Measurements from ENCODE around the gene NPAS3.

NPAS3 gene

DNA sequence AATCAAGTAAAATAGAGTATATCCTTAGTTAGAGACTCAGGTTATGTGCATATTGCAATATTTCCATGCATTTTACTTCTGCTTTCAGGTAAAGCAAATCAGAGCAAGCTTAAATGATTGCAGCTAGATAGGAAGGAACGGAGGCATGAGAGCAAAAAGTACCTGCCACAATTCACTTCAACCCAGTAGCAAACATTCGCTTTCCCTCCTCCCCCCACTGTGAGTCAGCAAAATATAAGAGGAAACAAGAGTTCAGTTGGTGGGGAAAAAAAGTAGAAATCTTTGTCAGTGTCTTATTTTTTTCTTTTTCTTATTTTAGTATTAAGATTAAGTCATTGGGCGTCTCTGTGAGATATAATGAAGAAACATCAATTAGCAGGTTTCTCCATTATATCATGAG is 475.4 kb downstream of the NPAS3 start:
- TF ChIP-seq, protein P1, sequence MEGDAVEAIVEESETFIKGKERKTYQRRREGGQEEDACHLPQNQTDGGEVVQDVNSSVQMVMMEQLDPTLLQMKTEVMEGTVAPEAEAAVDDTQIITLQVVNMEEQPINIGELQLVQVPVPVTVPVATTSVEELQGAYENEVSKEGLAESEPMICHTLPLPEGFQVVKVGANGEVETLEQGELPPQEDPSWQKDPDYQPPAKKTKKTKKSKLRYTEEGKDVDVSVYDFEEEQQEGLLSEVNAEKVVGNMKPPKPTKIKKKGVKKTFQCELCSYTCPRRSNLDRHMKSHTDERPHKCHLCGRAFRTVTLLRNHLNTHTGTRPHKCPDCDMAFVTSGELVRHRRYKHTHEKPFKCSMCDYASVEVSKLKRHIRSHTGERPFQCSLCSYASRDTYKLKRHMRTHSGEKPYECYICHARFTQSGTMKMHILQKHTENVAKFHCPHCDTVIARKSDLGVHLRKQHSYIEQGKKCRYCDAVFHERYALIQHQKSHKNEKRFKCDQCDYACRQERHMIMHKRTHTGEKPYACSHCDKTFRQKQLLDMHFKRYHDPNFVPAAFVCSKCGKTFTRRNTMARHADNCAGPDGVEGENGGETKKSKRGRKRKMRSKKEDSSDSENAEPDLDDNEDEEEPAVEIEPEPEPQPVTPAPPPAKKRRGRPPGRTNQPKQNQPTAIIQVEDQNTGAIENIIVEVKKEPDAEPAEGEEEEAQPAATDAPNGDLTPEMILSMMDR (IDR thresholded peaks at IDR 0.05; ENCODE audit: insufficient read depth, low read depth, low read length, missing control alignments), result no peak
- no peak for DNase-seq (ENCODE audit: low read depth)
- no peak overlapping the region for H3K4me3 ChIP-seq (ENCODE audit: low read length)

DNA sequence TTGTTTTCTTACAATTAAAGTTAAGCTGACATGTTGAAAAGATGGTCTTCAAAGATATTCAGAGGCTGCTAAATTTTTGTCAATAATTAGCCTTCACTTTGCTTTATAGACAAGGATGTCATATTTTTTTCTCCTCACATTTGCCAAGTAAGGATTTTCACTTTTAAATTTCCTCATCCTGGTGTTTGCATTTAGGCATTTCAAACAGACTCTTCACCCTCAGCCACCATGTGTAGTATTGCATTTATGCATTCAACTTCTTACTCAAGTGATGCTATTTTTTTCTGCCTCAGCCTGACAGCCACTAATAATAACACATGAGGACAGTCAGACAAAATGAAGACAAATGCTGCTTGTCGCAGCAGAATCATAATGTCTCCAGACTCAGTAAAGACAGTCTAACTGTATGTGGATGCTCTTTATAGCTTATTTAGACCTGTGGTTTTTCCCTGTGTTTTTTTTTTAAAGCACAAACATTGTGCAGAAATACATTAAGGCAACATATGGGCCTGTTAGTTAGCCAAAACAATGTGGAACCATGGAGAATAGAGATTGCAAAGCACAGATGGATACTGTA is 481.5 kb downstream of the NPAS3 start:
- no peak for DNase-seq (ENCODE audit: low read depth)

DNA sequence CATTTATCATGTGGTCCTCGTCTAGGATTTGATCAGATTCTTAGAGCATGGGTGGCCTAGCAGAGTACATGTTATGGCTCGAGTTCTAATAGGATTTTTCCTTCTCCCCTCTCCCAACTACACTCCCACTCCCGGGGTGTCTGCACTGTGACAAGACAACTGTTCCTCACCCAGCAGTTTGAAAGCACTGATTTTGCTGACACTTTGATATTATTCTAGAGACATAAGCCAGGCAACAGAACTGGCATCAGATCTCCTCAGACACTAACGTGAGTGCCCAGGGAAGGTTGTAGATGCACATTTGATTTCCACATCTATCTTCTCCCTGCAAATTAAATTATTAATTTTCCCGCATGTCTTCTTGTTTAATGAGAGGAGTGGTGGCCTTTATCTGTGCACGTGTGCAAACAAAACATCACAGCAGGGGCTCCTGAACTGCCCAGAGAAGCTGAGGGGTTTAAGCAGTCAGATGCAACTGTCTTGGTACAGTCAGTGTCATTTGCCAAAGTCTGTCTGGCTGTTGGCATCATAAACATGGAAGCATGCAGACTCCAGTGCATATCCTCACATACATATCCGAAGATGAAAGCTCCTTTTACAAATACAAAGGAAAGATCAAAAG is 491.8 kb downstream of the NPAS3 start:
- TF ChIP-seq, protein P1 (IDR thresholded peaks at IDR 0.05; ENCODE audit: insufficient read depth, low read depth, low read length, missing control alignments), result no peak
- DNase-seq (ENCODE audit: low read depth), result no peak
- no peak overlapping the region for H3K4me3 ChIP-seq (ENCODE audit: low read length)

More for the DNA sequence above, 481.5 kb downstream of the NPAS3 start:
- H3K4me3 ChIP-seq (ENCODE audit: low read length), result no peak overlapping the region
- TF ChIP-seq, protein P1 (IDR thresholded peaks at IDR 0.05; ENCODE audit: insufficient read depth, low read depth, low read length, missing control alignments), result no peak

DNA sequence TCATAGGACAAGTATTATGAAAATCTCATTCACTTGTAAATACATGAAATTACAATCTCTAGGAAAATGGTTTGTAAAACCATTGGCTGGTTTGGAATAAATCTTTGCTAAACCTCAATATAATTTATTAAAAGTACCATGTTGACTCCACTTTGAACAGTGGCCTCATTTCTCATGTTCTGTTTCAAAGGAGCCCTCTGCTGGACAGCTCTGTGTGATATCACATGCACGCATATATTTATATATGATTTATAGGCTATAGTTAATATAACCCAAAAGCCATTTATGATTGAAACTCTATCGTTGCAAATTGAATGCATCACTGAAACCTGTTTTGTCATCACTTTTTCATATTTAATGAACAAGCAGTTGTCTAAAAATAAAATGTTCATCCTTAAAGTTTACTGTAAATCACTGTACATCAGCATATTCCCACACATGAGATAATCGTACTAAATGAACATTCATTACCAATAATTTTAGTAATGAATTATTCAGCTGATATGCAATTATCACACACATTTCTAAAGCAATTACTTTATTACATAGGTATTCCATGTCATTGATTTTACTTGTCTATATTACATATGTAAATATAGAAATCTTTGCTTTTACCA is 493.8 kb downstream of the NPAS3 start:
- no peak overlapping the region for H3K4me3 ChIP-seq (ENCODE audit: low read length)
- TF ChIP-seq, protein P1 (IDR thresholded peaks at IDR 0.05; ENCODE audit: insufficient read depth, low read depth, low read length, missing control alignments), result peak; percentile 66
- DNase-seq (ENCODE audit: low read depth), result peak; percentile 54

DNA sequence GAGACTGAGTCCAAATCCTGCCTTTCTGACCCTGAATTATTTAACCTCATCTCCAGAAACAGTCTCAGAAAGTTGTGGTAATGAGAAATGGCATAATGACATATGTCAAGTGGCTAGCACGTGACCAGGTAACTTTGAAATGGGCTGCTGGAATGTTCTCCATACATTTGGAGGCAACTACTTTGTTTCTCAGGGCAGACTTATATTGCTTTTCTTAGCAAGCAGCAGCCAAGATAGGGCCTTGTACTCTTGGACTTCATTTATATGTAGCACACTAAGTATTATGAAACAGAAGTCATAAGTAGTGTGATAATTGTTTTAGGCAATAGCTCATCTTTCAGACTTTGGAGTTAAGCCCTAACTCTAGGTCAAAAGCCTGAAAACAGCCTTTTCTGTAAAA is 494.7 kb downstream of the NPAS3 start:
- DNase-seq (ENCODE audit: low read depth), result no peak
- H3K4me3 ChIP-seq (ENCODE audit: low read length), result no peak overlapping the region
- TF ChIP-seq, protein P1 (IDR thresholded peaks at IDR 0.05; ENCODE audit: insufficient read depth, low read depth, low read length, missing control alignments), result no peak

DNA sequence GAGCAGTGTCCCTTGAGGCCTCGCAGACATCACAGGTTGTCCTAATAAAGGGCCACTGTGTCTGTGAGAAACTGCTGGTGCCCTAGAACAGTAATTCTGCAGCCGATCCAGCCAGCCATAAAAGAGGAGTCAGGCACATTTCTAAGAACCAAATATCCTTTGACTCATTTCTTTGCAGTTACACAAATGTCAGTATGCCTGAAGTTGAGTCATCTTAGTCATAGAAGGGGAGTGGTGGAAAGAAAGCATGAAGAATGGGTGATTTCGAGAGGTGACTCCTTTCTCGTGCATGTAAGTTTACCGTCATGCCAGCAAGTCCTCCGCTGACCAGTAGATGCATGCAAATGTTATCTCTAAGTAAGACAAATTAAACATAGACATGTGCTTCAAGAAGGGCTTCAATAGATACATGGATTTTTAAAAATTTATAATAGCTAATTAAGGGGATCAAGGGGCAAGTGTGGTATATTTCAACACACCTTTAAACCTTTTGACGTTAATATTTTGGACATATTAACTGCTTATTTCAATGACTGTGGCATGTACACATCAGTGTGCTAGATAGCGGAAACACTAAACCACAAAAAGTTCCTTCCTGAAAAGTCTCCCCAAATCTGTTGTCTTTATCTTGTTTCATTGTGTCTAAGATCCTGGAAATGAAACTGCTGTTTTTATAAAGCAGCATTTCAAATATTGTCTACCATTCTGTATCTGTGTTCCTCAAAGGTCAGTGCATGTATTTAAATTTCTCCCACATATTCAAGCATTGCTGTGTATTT is 497.4 kb downstream of the NPAS3 start:
- peak; percentile 93 for DNase-seq (ENCODE audit: low read depth)
- TF ChIP-seq, protein P1 (IDR thresholded peaks at IDR 0.05; ENCODE audit: insufficient read depth, low read depth, low read length, missing control alignments), result no peak
- no peak overlapping the region for H3K4me3 ChIP-seq (ENCODE audit: low read length)

Data from epithelial cell of esophagus (primary cell).